ENCODE measurements around the gene ENDOU.
"Not testable (repeated sequence)": the region's sequence is repeated elsewhere in the genome, so short reads cannot be mapped to it uniquely, and the experiment has no call there.

Gene ENDOU

DNA sequence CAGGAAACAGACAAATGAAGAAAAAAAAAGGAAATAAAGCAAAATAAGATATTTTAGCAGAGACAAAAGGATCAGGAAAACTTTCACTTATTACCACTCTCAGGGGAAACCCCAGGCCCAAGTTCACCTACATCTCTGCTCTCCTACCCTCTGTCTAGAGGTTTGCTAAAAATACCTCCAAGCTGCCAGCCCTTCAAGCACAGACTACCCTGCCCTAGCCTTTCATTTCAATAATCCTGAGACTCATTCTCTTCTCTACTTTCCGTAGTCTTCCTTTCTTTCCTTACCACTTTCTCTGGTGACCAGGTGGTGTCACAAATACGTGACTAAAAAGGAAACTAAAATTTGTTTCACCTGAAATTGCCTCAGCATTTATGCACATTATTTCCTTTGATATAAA lies 53.2 kb downstream of the ENDOU start:
- no peak for DNase-seq

DNA sequence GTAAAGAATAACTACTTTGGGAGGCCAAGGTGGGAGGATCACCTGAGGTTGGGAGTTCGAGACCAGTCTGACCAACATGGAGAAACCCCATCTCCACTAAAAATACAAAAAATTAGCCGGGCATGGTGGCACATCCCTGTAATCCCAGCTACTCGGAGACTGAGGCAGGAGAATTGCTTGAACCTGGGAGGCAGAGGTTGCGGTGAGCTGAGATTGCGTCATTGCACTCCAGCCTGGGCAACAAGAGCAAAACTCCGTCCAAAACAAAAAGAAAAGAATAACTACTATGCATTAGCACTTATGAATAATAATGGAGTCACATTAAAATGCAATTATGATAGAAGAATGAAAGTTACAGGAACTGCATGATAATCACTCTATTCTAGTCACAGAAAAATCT lies 57.4 kb downstream of the ENDOU start:
- DNase-seq, result not testable (repeated sequence)
